ENCODE measurements around the gene ESRP2. TPM values are rescaled to one million over a fixed set of nuclear protein-coding genes. Genes with fewer than 3 reads are reported as not detected.

ESRP2 gene
- total and polyA plus RNA-seq, 8 donors = 19.8 to 184 (median 35.9) TPM

- peak overlapping the region; percentile 6 to 52 (median 38) for H3K27ac ChIP-seq
- WGBS, 5 donors = 50 to 79% (median 57%) methylated on average over 3 of the region's 3 CpGs
- intact Hi-C loops (cut with DNase I; ENCODE audit: low total_unique reads) = loop anchor here (10.0 kb wide), 1 partner anchor 132 kb away; no protein-coding TSS in a partner anchor
Measured at GRCh38 chr16:68227183-68227793, 8.6 kb downstream of the ESRP2 start.

DNA sequence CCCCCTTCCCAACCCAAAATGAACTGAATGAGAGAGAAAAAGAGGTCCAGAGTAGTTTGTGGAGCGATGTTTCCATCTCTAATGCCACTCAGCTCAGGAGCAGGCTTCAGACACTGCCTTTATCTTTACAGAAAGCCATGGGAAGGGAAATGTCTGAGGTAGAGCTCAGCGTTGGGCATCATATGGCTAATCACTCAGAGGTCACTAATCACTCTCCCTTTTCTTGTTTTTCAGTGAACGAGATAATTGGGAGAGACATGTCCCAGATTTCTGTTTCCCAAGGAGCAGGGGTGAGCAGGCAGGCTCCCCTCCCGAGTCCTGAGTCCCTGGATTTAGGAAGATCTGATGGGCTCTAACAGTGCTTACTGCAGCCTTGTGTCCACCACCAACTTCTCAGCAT, 9.8 kb downstream of the ESRP2 start:
- Histone ChIP-seq H3K4me3 (no peak overlapping the region), H3K36me3 (peaks cover 13 to 48% (median 46%) of the 10 kb centered on the region in 4 donors), H3K27me3 (no peaks in the 10 kb centered on the region), H3K4me1 (peaks cover 13 to 43% (median 33%) of the 10 kb centered on the region in 4 donors), H3K27ac (no peak overlapping the region), H3K9me3 (no peaks in the 10 kb centered on the region)
- TF ChIP-seq EP300 (IDR thresholded peaks at IDR 0.05) (no peak), CTCF (IDR thresholded peaks at IDR 0.05) (no peak), POLR2AphosphoS5 (IDR thresholded peaks at IDR 0.05) (no peak), POLR2A (IDR thresholded peaks at IDR 0.05) (no peak)
- DNase-seq = no peak
- intact Hi-C loops (cut with DNase I; ENCODE audit: low total_unique reads) = loop anchor here (10.0 kb wide), 1 partner anchor 131 kb away; no protein-coding TSS in a partner anchor
- WGBS, 5 donors = 66 to 91% (median 79%) methylated on average over 4 of the region's 4 CpGs

More at GRCh38 chr16:68227183-68227793, 8.6 kb downstream of the ESRP2 start:
- Histone ChIP-seq H3K27me3 (no peaks in the 10 kb centered on the region), H3K4me3 (no peak overlapping the region), H3K4me1 (peaks cover 13 to 52% (median 35%) of the 10 kb centered on the region in 4 donors), H3K36me3 (peaks cover 23 to 59% (median 51%) of the 10 kb centered on the region in 4 donors), H3K9me3 (no peaks in the 10 kb centered on the region)
- peak in 1 of 2 donors; percentile 19 for DNase-seq
- TF ChIP-seq CTCF (IDR thresholded peaks at IDR 0.05) (no peak), POLR2A (IDR thresholded peaks at IDR 0.05) (no peak), POLR2AphosphoS5 (IDR thresholded peaks at IDR 0.05) (no peak), EP300 (IDR thresholded peaks at IDR 0.05) (no peak)

GRCh38 chr16:68223072-68223471, 12.9 kb downstream of the ESRP2 start:
- Histone ChIP-seq H3K9me3 (no peaks in the 10 kb centered on the region), H3K27me3 (no peaks in the 10 kb centered on the region), H3K36me3 (peaks cover 0 to 36% (median 27%) of the 10 kb centered on the region in 4 donors), H3K4me1 (peaks cover 0 to 25% (median 15%) of the 10 kb centered on the region in 4 donors), H3K4me3 (no peak overlapping the region), H3K27ac (no peak overlapping the region)
- 33 to 67% (median 42%) methylated on average over 1 of the region's 1 CpG for WGBS, 5 donors
- DNase-seq = no peak
- TF ChIP-seq CTCF (IDR thresholded peaks at IDR 0.05) = no peak
- no peak for TF ChIP-seq POLR2A (IDR thresholded peaks at IDR 0.05)
- no peak for TF ChIP-seq POLR2AphosphoS5 (IDR thresholded peaks at IDR 0.05)
- no peak for TF ChIP-seq EP300 (IDR thresholded peaks at IDR 0.05)
- intact Hi-C loops (cut with DNase I; ENCODE audit: low total_unique reads) = loop anchor here (10.0 kb wide), 1 partner anchor 128 kb away; no protein-coding TSS in a partner anchor

- Histone ChIP-seq H3K27ac (no peak overlapping the region), H3K9me3 (no peaks in the 10 kb centered on the region), H3K4me3 (no peak overlapping the region), H3K27me3 (no peaks in the 10 kb centered on the region), H3K36me3 (peaks cover 0 to 20% (median 12%) of the 10 kb centered on the region in 4 donors), H3K4me1 (peaks cover 0 to 13% (median 5%) of the 10 kb centered on the region in 4 donors)
- WGBS, 5 donors = 89 to 94% (median 91%) methylated on average over 6 of the region's 6 CpGs
- intact Hi-C loops (cut with DNase I; ENCODE audit: low total_unique reads) = loop anchor here (10.0 kb wide), 1 partner anchor 125 kb away; no protein-coding TSS in a partner anchor
- no peak for TF ChIP-seq POLR2A (IDR thresholded peaks at IDR 0.05)
- no peak for TF ChIP-seq POLR2AphosphoS5 (IDR thresholded peaks at IDR 0.05)
- no peak for TF ChIP-seq EP300 (IDR thresholded peaks at IDR 0.05)
- no peak for TF ChIP-seq CTCF (IDR thresholded peaks at IDR 0.05)
- no peak for DNase-seq
Measured at GRCh38 chr16:68219725-68220351, 16.1 kb downstream of the ESRP2 start.

Data from stomach (tissue), 9 donors.